RWPE2 (cell line): ENCODE results near the gene ATP2A1.

ENCODE experiments used
- ATAC-seq: fragments of 200-7000 bp; cut with Tn5 transposase; 3 replicates; pipeline ENCODE4 v1.9.1; 2021; ENCODE audit warnings: low read depth
- DNase-seq: peaks from one replicate; pipeline ENCODE4 v3.0.0-alpha.2; 2020; ENCODE audit warnings: low spot score
- H3K27ac ChIP-seq: fragments of 450-650 bp; 2 replicates; pipeline ENCODE4 v1.5.1; 2017; ENCODE audit warnings: mild to moderate bottlenecking; ENCODE audit not compliant: poor library complexity, severe bottlenecking
- H3K27me3 ChIP-seq: fragments of 250-450 bp; sonication (Bioruptor Pico); 2 replicates; pipeline ENCODE4 v1.5.1; 2021; ENCODE audit warnings: mild to moderate bottlenecking, moderate library complexity; ENCODE audit not compliant: insufficient read depth, poor library complexity, severe bottlenecking
- H3K36me3 ChIP-seq: fragments of 250-450 bp; sonication (Bioruptor Pico); 2 replicates; pipeline ENCODE4 v1.5.1; 2020; ENCODE audit warnings: low read depth, mild to moderate bottlenecking, moderate library complexity
- H3K4me1 ChIP-seq: fragments of 250-450 bp; sonication (Bioruptor Pico); 2 replicates; pipeline ENCODE4 v1.5.1; 2021; ENCODE audit warnings: mild to moderate bottlenecking, moderate library complexity; ENCODE audit not compliant: insufficient read depth, poor library complexity, severe bottlenecking
- H3K4me3 ChIP-seq: fragments of 250-450 bp; sonication (Bioruptor Pico); 2 replicates; pipeline ENCODE4 v1.5.1; 2021; ENCODE audit warnings: mild to moderate bottlenecking, moderate library complexity; ENCODE audit not compliant: severe bottlenecking
- H3K9me3 ChIP-seq: fragments of 250-450 bp; sonication (Bioruptor Pico); 2 replicates; pipeline ENCODE4 v1.5.1; 2021; ENCODE audit warnings: mild to moderate bottlenecking, moderate library complexity; ENCODE audit not compliant: severe bottlenecking
- TF ChIP-seq, protein P1 (sequence below): fragments of 450-650 bp; IDR thresholded peaks from one replicate; pipeline ENCODE4 v1.5.1; 2017; ENCODE audit warnings: mild to moderate bottlenecking, moderate library complexity; ENCODE audit not compliant: poor library complexity, severe bottlenecking

Gene ATP2A1

GRCh38 chr16:28869201-28869600 is 9.1 kb upstream of the ATP2A1 start:
- ATAC-seq = no peak
- DNase-seq = no peak
- H3K4me1 ChIP-seq = no peaks in the 10 kb centered on the region
- H3K9me3 ChIP-seq = no peaks in the 10 kb centered on the region
- H3K36me3 ChIP-seq = peaks cover 60% of the 10 kb centered on the region
- TF ChIP-seq, protein P1, sequence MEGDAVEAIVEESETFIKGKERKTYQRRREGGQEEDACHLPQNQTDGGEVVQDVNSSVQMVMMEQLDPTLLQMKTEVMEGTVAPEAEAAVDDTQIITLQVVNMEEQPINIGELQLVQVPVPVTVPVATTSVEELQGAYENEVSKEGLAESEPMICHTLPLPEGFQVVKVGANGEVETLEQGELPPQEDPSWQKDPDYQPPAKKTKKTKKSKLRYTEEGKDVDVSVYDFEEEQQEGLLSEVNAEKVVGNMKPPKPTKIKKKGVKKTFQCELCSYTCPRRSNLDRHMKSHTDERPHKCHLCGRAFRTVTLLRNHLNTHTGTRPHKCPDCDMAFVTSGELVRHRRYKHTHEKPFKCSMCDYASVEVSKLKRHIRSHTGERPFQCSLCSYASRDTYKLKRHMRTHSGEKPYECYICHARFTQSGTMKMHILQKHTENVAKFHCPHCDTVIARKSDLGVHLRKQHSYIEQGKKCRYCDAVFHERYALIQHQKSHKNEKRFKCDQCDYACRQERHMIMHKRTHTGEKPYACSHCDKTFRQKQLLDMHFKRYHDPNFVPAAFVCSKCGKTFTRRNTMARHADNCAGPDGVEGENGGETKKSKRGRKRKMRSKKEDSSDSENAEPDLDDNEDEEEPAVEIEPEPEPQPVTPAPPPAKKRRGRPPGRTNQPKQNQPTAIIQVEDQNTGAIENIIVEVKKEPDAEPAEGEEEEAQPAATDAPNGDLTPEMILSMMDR = no peak
- no peak overlapping the region for H3K27ac ChIP-seq
- no peak overlapping the region for H3K4me3 ChIP-seq
- H3K27me3 ChIP-seq = no peaks in the 10 kb centered on the region

DNA sequence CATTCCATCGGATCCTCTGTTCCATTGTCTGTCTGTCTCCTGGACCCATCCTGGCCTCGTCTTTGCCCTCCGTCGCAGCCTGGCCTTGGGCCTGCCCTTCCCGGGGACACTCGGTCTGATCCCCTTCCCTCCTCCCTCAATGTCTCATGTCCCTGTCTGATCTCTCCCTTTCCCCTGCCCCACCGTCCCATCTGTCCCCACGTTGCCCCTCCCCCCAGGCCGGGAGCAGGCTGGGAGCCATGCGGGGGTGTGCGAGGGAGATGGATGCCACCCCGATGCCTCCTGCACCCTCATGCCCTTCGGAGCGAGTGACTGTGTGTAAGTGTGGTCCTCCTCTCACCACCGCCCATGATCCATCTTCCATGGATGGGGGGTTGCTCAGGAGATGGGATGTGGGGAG is 5.3 kb upstream of the ATP2A1 start:
- Histone ChIP-seq H3K36me3 (peaks cover 50% of the 10 kb centered on the region), H3K4me3 (no peak overlapping the region), H3K27me3 (no peaks in the 10 kb centered on the region), H3K4me1 (no peaks in the 10 kb centered on the region), H3K9me3 (no peaks in the 10 kb centered on the region), H3K27ac (no peak overlapping the region)
- DNase-seq (no peak), ATAC-seq (no peak)
- TF ChIP-seq, protein P1 = no peak

DNA sequence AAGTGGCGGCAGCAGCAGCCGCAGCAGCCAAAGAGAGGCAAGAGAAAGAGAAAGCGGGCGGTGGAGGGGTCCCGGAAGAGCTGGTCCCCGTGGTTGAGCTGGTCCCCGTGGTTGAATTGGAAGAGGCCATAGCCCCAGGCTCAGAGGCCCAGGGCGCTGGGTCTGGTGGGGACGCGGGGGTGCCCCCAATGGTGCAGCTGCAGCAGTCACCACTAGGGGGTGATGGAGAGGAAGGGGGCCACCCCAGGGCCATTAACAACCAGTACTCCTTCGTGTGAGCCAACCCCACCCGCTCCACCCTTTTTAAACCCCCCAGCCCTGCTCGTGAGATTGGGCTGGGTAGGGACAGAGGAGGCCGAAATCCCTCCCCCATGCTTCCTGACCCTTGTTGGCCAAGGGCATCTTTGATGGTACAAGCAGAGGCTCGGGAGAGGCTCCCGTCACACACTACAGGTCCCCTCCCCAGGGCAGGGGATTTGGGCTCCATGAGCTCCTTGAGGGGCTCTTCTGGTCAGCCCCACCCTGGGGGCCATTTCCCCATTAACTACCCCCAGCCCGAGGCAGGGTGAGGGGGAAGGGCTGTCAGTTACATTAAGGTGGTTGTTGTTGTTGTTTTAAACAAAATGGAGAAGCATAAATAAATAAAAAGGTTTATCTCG is 4.6 kb upstream of the ATP2A1 start:
- Histone ChIP-seq H3K27me3 (no peaks in the 10 kb centered on the region), H3K36me3 (peaks cover 42% of the 10 kb centered on the region), H3K27ac (no peak overlapping the region), H3K4me1 (no peaks in the 10 kb centered on the region), H3K9me3 (no peaks in the 10 kb centered on the region), H3K4me3 (no peak overlapping the region)
- no peak for DNase-seq
- TF ChIP-seq, protein P1 = peak; percentile 37
- no peak; the same call in 2 of the 3 replicates for ATAC-seq

DNA sequence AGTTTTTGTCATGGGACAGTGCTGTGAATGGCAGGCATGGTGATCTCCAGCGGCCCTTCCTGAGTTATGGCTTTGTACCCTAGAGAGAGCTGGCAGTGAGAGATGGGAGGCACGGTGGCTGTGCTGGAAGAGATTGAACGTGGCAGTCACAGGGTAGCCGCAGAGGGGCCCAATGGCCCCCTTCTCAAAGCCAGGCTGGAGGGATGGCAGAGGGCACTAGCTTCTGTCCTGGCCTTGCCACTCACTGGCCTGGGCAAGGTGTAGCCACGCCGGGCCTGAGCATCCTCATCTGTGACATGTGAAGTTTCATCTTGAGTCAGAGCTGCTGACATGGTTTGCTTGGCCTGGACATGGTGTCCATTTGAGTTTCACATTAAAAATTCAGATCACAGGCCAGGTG is 3.9 kb upstream of the ATP2A1 start:
- Histone ChIP-seq H3K27me3 (no peaks in the 10 kb centered on the region), H3K27ac (no peak overlapping the region), H3K4me3 (no peak overlapping the region), H3K4me1 (no peaks in the 10 kb centered on the region), H3K9me3 (no peaks in the 10 kb centered on the region), H3K36me3 (peaks cover 35% of the 10 kb centered on the region)
- TF ChIP-seq, protein P1 = no peak
- no peak for DNase-seq
- no peak for ATAC-seq
